SK-N-SH (cell line): Measurements from ENCODE around the gene HSBP1. TPM values are rescaled to one million over a fixed set of nuclear protein-coding genes. Genes with fewer than 3 reads are reported as not detected.

Experiments used
- CTCF ChIA-PET: fragments of 300-600, 350-600 bp; formaldehyde crosslinking; extraction: SDS; loops from one replicate; lab custom pipeline; 2021; lab: Yijun Ruan, JAX
- POLR2A ChIA-PET: fragments of 350-600 bp; sonication (Branson Sonifier 250); formaldehyde crosslinking; extraction: SDS; loops from one replicate; lab custom pipeline; 2020; ENCODE audit warnings: antibody characterized with exemption, inconsistent platforms; lab: Yijun Ruan, JAX
- DNase-seq: peaks from one replicate; pipeline ENCODE4 v3.0.0; 2012
- H2AFZ ChIP-seq: fragments of 200-600 bp; sonication (generic); 2 replicates; pipeline ENCODE4 v1.8.1; 2016; ENCODE audit warnings: antibody characterized with exemption, mild to moderate bottlenecking, low read depth
- H3F3A ChIP-seq: fragments of 200-600 bp; sonication (generic); replicated peaks from 2 replicates; pipeline ENCODE3; 2016; ENCODE audit warnings: antibody characterized with exemption, mild to moderate bottlenecking; ENCODE audit not compliant: insufficient read depth
- H3K27ac ChIP-seq, 2 experiments: fragments of 200-500 bp in 1 of 2; fragments of 200-600 bp in 1 of 2; sonication (Bioruptor generic) in 1 of 2; sonication (generic), shearing (Covaris generic) in 1 of 2; 2 replicates each; pipeline versions ENCODE4 v1.5.1 to v1.6.1; 2014 to 2016; ENCODE audit warnings: low read depth in 2 of 2, inconsistent platforms in 1 of 2, low read length in 1 of 2, mild to moderate bottlenecking in 1 of 2, mixed read lengths in 1 of 2
- H3K27me3 ChIP-seq: fragments of 200-600 bp; sonication (generic), shearing (Covaris generic); 2 replicates; pipeline ENCODE4 v1.6.1; 2016; ENCODE audit warnings: mixed run types; ENCODE audit not compliant: insufficient read depth
- H3K36me3 ChIP-seq, 2 experiments: fragments of 200-500 bp in 1 of 2; fragments of 200-600 bp in 1 of 2; sonication (Bioruptor generic) in 1 of 2; sonication (generic) in 1 of 2; replicated peaks in 1 of 2; 2 replicates each; pipeline versions ENCODE3 to v1.5.1; 2014 to 2016; ENCODE audit warnings: low read length in 1 of 2, mild to moderate bottlenecking in 1 of 2; ENCODE audit not compliant: insufficient read depth in 2 of 2, control insufficient read depth in 1 of 2
- H3K4me1 ChIP-seq, 2 experiments: fragments of 200-500 bp in 1 of 2; fragments of 200-600 bp in 1 of 2; sonication (Bioruptor generic) in 1 of 2; sonication (generic), shearing (Covaris generic) in 1 of 2; 2 replicates each; pipeline versions ENCODE4 v1.5.1 to v1.6.1; 2014 to 2016; ENCODE audit warnings: low read depth in 1 of 2, low read length in 1 of 2, mixed run types in 1 of 2; ENCODE audit not compliant: insufficient read depth in 2 of 2, control insufficient read depth in 1 of 2
- H3K4me2 ChIP-seq: fragments of 200-600 bp; sonication (generic), shearing (Covaris generic); 2 replicates; pipeline ENCODE4 v1.6.1; 2017; ENCODE audit warnings: mixed run types
- H3K4me3 ChIP-seq, 2 experiments: fragments of 200-500 bp in 1 of 2; fragments of 200-600 bp in 1 of 2; sonication (Bioruptor generic) in 1 of 2; sonication (generic), shearing (Covaris generic) in 1 of 2; 2 replicates each; pipeline versions ENCODE4 v1.5.1 to v1.8.1; 2014 to 2016; ENCODE audit warnings: low read depth in 2 of 2, inconsistent platforms in 1 of 2, low read length in 1 of 2, mild to moderate bottlenecking in 1 of 2, mixed read lengths in 1 of 2, moderate library complexity in 1 of 2
- H3K79me2 ChIP-seq: fragments of 200-600 bp; sonication (generic); 2 replicates; pipeline ENCODE4 v1.8.1; 2017; ENCODE audit warnings: mild to moderate bottlenecking; ENCODE audit not compliant: insufficient read depth
- H3K9ac ChIP-seq: fragments of 200-600 bp; sonication (generic); 2 replicates; pipeline ENCODE4 v1.6.1; 2017; ENCODE audit warnings: mixed run types
- H3K9me2 ChIP-seq: fragments of 200-600 bp; sonication (generic); 2 replicates; pipeline ENCODE4 v1.6.1; 2017; ENCODE audit warnings: mixed run types
- H3K9me3 ChIP-seq: fragments of 200-600 bp; sonication (generic); 2 replicates; pipeline ENCODE4 v1.6.1; 2017; ENCODE audit warnings: mixed run types, mild to moderate bottlenecking, moderate library complexity
- H4K20me1 ChIP-seq: fragments of 200-600 bp; sonication (generic); 2 replicates; pipeline ENCODE4 v1.6.1; 2017; ENCODE audit warnings: mild to moderate bottlenecking, mixed run types; ENCODE audit not compliant: insufficient read depth
- CHD2 ChIP-seq: fragments of 150-350 bp; IDR thresholded peaks from 2 replicates; pipeline ENCODE4 v1.6.1; 2018; ENCODE audit warnings: low read length; ENCODE audit not compliant: partially characterized antibody
- CTCF ChIP-seq: fragments of 200-600 bp; sonication (generic); IDR thresholded peaks from 2 replicates; pipeline ENCODE4 v1.6.1; 2017; ENCODE audit warnings: antibody characterized with exemption, mild to moderate bottlenecking, moderate library complexity
- ELF1 ChIP-seq: IDR thresholded peaks from 2 replicates; pipeline ENCODE4 v1.4.0; 2012
- EZH2phosphoT487 ChIP-seq: fragments of 200-600 bp; sonication (generic); IDR thresholded peaks from 2 replicates; pipeline ENCODE4 v1.6.1; 2017; ENCODE audit warnings: low read depth, mixed run types, mild to moderate bottlenecking, antibody characterized with exemption, moderate library complexity, borderline replicate concordance
- FOXM1 ChIP-seq: IDR thresholded peaks from 2 replicates; pipeline ENCODE4 v1.4.0; 2012; ENCODE audit warnings: low read depth, mild to moderate bottlenecking
- GABPA ChIP-seq: IDR thresholded peaks from 2 replicates; pipeline ENCODE4 v1.4.0; 2012; ENCODE audit warnings: low read depth, mild to moderate bottlenecking
- IRF3 ChIP-seq: fragments of 150-350 bp; IDR thresholded peaks from 2 replicates; pipeline ENCODE4 v1.6.1; 2016; ENCODE audit warnings: mild to moderate bottlenecking, low read depth, low read length
- JUND ChIP-seq: IDR thresholded peaks from 2 replicates; pipeline ENCODE4 v1.4.0; 2012
- MAX ChIP-seq: IDR thresholded peaks from 2 replicates; pipeline ENCODE4 v1.4.0; 2012; ENCODE audit warnings: low read depth
- NRF1 ChIP-seq: IDR thresholded peaks from 2 replicates; pipeline ENCODE4 v1.6.1; 2012; ENCODE audit warnings: low read depth, mild to moderate bottlenecking, low read length
- PBX3 ChIP-seq: IDR thresholded peaks from 2 replicates; pipeline ENCODE4; 2012
- RAD21 ChIP-seq: IDR thresholded peaks from 2 replicates; pipeline ENCODE4 v1.6.1; 2012; ENCODE audit warnings: mild to moderate bottlenecking, low read length
- REST ChIP-seq: IDR thresholded peaks from 2 replicates; pipeline ENCODE4 v1.6.1; 2012; ENCODE audit warnings: mild to moderate bottlenecking, low read depth, low read length, moderate library complexity
- RXRA ChIP-seq: IDR thresholded peaks from 2 replicates; pipeline ENCODE4 v1.4.0; 2012; ENCODE audit warnings: low read depth, mild to moderate bottlenecking, borderline replicate concordance
- TAF1 ChIP-seq: IDR thresholded peaks from 2 replicates; pipeline ENCODE4 v1.6.1; 2012; ENCODE audit warnings: low read depth, mild to moderate bottlenecking, low read length, moderate library complexity, borderline replicate concordance
- TCF12 ChIP-seq: IDR thresholded peaks from 2 replicates; pipeline ENCODE4 v1.4.0; 2012
- TEAD4 ChIP-seq: IDR thresholded peaks from 2 replicates; pipeline ENCODE4 v1.4.0; 2012; ENCODE audit warnings: mild to moderate bottlenecking, borderline replicate concordance; ENCODE audit not compliant: insufficient read depth
- USF2 ChIP-seq: fragments of 150-350 bp; IDR thresholded peaks from 2 replicates; pipeline ENCODE4 v1.6.1; 2017; ENCODE audit warnings: antibody characterized with exemption, low read length, low read depth, borderline replicate concordance
- ZBTB33 ChIP-seq: IDR thresholded peaks from 2 replicates; pipeline ENCODE4 v1.4.0; 2012; ENCODE audit warnings: low read depth, borderline replicate concordance
- WGBS: methylation state at CpG from one replicate; pipeline ENCODE4 v1.1.6; 2017; ENCODE audit warnings: low lambda C conversion rate; 5-methylcytosine and 5-hydroxymethylcytosine counted together
- polyA plus RNA-seq, 3 experiments: library from polyadenylated mRNA; depleted of rRNA; stranded (reverse); fragments of >200 nt; gene quantifications; 2 replicates each; pipeline ENCODE4 v1.2.3, GENCODE V29; 2012

The HSBP1 gene
- polyA plus RNA-seq, 1 of the 3 experiments (the other 2 are of a cell fraction) = 177 TPM

GRCh38 chr16:83851473-83851872, 43.7 kb downstream of the HSBP1 start:
- WGBS = 57% methylated on average over 4 of the region's 4 CpGs
- TF ChIP-seq GABPA (no peak), NRF1 (no peak), TCF12 (no peak), RXRA (no peak), REST (no peak), ELF1 (no peak), USF2 (no peak), TEAD4 (no peak), TAF1 (no peak), JUND (no peak), RAD21 (no peak), IRF3 (no peak), EZH2phosphoT487 (no peak), CHD2 (no peak), FOXM1 (no peak), PBX3 (no peak), MAX (no peak), CTCF (no peak), ZBTB33 (no peak)
- TF ChIP-seq, all 33 proteins: peak for 0
- POLR2A ChIA-PET = no interaction called here

More at GRCh38 chr16:83851473-83851872, 43.7 kb downstream of the HSBP1 start:
- H4K20me1 ChIP-seq = no peaks in the 10 kb centered on the region
- CTCF ChIA-PET = interaction anchor here (0.9 kb wide), 1 partner anchor 35 kb away, joined by 4 read pairs; no protein-coding TSS in a partner anchor
- H3K9me3 ChIP-seq = no peaks in the 10 kb centered on the region
- no peak overlapping the region for H3K4me3 ChIP-seq
- H3K4me2 ChIP-seq = no peak overlapping the region
- H3K9me2 ChIP-seq = no peaks in the 10 kb centered on the region
- no peaks in the 10 kb centered on the region for H3F3A ChIP-seq
- H3K79me2 ChIP-seq = no peaks in the 10 kb centered on the region
- no peak overlapping the region for H3K9ac ChIP-seq
- no peak overlapping the region for H3K27ac ChIP-seq
- no peak overlapping the region for H2AFZ ChIP-seq
- H3K27me3 ChIP-seq = no peaks in the 10 kb centered on the region; the same call in 1 of the 2 replicates
- no peaks in the 10 kb centered on the region for H3K36me3 ChIP-seq
- DNase-seq = no peak
- no peaks in the 10 kb centered on the region; a peak in 2 of 4 replicates for H3K4me1 ChIP-seq
